ENCODE results near the gene NSUN7.
"Not testable (repeated sequence)": the region's sequence is repeated elsewhere in the genome, so short reads cannot be mapped to it uniquely, and the experiment has no call there.

The NSUN7 gene

DNA sequence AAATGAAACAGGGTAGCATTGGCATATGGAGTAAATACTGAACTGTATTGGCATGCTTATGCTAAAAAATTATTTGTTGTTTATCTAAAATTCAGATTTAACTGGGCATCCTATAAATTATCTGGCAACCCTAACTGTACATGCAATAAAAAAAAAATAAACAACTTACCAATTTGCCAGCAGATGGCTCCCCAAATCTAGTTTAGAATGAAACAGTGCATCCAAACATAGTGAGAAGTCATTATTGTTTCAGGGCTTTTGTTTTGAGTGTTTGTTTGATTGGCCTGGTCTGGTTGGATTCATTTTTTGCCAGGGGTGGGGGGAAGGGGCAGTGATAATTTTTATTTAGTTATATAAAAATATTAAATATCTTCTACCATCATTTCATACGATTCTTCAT is 12.8 kb upstream of the NSUN7 start:
- DNase-seq (ENCODE audit: low read depth in 2 of 2): no peak

DNA sequence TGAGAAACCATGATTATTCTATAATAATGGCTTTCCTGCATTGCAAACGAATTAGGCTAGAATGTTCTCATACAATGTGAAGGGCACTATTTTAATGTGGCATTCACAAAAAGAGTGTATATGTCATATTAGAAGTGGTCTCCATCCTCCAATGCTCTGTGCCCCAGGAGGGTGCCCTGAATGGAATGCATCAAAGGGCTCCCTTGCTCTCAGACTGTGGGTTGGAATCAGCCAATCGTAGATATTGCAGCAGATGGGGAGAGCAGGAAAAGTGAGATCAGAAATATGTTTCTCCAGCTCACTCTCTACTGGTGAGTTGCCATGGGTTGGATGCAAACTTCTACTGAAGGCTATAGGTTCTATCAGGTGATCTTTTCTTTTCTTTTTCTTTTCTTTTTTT is 11.9 kb upstream of the NSUN7 start:
- no peak for DNase-seq (ENCODE audit: low read depth in 2 of 2)

DNA sequence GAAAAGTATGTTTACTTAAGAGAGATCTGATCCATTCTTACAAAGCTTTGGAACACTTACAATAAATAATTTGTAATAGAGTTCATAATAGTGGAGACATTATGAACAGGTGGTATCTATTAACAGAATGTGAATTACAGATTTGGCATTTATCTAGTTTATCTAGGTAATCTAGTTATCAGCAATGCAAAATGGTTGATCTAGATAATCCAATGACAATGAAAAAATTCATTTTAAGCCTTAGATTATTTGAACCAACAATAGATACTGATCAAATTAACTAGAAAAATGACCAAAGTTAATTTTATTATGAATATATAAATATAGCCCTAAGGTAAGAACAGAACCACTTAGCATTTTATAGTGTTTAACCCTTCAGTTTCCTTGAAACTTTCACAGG is 10.4 kb upstream of the NSUN7 start:
- no peak for DNase-seq (ENCODE audit: low read depth in 2 of 2)

DNA sequence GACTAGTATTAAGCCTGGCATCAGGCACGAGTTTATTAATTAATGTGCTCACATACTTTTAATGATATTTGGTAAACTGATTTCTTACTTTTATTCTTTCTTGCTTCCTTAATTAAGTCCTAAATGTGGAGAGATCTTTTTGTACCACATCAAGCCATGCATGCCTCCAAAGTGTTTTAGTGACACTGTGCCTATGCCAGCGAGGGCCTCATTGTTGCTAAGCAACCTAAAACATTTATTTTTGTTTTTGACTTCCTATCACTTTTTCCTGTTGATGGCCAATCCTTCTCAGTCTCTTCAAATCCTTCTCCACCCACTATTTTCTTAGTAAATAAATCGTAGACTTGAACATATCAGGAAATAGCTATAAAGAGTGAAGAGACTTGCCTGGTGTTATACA is 5.5 kb upstream of the NSUN7 start:
- DNase-seq (ENCODE audit: low read depth in 2 of 2): no peak

DNA sequence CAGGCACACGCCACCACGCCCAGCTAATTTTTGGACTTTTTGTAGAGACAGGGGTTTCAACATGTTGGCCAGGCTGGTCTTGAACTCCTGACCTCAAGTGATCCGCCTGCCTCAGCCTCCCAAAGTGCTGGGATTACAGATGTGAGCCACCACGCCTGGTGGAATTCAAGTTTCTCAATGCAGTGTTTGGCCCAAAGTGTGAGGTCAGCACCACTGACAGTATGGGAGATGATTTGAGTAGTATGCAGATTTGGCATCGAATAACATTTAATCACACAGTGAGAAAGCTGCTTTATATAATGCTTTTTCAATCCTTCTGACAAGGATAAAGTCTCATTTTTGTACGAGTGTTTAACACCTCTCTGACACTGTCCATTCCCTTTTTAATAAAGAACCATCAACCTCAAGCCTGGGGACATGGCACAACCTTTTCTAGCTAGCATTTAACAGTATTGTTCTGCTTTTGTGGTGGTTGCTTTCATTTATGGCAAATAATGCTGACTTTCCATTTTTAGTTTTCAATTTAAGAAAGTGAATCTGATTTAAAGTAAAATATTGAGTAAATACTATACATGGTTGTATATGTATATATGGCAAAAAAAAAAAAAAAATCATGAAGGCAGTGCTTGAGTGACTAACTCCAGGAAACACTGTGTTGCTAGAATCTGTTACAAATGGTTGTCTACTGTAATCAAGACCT is 4.3 kb upstream of the NSUN7 start:
- no peak for DNase-seq (ENCODE audit: low read depth in 2 of 2)

DNA sequence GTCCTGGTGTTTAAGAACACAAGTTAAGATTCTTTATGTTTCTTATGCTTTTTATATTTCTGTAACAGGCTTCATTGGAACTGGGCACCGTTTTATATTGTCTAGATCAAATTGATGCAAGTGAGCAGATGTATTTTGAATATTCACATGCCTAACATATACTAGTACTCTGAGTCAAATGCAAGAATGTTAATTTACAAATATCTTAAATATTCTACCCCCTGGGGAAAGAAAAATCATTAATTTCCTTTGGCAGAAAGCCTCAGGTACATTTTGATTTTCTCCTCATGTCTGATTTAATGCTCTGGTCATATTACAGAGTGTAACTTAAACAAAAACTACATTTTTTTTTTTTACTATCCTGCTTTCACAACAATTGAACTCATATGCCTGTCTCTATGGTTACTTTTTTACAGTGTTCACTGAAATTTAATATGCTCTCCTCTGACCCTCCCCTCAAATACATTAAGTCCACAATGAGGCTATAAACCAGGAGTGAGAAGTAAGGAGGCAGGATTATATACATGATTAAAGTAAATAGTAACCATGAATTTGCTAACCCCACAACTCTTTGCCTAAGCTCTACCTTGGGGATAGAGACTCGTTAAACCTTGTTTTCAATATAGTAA is 2.4 kb upstream of the NSUN7 start:
- DNase-seq (ENCODE audit: low read depth in 2 of 2): peak; percentile 47 to 61

DNA sequence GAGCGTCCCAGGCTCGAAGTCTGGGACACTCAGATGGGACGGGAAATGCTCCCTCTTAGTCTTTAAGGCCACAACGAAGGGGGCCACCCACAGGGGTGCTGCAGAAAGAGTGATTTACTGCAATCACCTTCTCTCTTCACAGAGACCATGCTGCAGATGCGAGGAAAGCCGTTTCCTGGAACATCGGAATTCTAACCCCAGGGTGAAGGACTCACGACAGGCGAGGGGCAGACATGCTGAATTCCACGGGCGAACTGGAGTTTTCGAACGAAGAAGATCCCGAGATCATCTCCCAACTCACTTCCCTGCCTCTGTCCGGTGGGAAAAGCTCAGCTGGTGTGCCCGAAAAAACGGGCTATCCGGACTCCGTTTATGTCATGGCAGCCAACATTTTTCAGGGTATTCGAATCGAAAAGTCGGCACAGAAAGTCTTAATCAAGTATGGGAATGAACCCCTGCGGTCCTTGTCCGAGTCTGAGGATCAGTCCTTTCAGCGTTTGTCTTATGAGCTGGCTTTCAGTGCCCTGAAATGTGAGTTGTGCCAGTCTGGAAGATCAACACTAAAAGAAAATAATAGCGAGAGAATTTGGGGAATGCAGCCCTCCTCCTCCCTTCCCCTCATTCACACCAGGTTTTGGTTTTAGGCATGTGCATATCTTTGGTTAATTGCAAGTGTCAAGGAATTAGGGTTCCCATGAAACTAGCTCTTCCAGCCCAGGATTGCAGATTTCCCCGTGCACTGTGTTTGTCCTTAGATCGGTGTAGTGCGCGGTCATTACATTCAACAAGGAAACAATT is 905 bp downstream of the NSUN7 start:
- DNase-seq (ENCODE audit: low read depth in 2 of 2): no peak

DNA sequence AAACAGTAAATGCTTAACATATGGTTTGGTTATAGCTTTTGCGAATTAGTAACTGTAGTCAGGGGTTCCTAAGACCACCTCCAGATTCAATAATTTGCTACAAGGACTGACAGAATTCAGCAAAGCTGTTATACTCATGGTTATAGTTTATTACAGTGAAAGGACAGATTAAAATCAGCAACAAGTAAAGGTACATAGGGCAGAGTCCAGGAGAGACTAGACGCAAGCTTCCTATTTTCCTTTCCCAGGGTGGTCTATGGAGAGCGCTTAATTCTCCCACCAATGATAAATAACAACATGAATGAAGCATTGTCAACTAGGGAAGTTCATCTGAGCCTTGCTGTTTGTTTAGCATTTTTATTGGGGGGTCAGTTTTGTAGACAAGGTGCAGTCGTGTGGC is 5.9 kb downstream of the NSUN7 start:
- no peak for DNase-seq (ENCODE audit: low read depth in 2 of 2)

DNA sequence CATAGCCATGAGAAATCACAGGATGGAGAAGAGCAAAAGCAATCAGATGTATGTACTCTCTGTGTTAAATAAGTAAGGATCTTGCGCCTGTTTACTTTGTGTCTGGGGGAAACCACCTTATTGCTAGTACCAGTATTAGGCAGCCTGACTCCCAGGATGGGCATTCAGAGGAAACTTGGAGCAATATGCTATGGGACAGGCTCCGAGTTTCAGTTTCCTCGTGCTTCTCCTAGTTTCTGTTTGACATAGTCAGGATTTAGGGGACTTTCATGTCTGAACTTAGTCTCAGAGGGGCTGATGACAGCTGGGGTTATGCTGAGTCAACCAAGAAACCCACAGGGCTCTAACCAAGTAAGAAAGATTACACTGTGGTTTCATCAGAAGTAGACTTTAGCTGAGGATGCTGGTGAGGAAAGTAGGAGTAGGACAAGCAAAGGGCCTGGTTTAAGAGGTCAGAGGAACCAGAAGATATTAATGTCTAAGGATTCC is 13.5 kb downstream of the NSUN7 start:
- peak; percentile 74 to 78 for DNase-seq (ENCODE audit: low read depth in 2 of 2)

DNA sequence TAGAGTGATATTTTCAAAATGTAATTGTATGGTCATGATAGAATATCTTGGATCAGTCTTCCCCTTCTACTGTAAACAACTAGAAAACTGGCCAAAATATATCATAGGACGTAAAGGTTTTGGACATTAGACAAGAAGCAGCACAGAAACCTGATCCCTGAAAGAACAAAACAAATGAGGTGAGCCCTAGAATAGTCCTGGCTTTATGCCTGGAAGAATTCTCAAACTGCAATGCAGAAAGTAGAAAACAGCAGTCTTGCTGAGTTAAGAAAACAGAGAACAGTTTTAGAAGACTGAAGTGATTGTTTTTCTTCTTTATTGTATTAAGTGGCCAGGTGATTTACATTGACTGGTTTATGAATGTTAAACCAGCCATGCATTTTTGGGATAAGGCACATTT is 19.5 kb downstream of the NSUN7 start:
- no peak for DNase-seq (ENCODE audit: low read depth in 2 of 2)

DNA sequence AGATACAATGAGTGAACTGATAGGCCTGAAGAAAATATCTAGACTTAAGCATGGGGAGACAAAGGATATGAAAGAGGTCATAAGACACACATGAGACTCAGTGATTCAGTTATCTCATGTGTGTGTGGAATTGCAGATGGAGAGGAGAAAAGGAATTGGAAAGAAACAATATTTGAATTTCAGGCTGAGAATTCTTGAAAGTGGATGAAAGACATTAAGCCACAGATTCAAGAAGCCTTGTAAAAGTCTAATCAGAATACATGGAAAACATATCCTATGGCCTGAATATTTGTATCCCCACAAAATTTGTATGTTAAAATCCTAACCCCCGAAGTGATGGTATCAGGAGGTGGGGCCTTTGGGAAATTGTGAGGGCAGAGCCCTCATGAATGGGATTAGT is 28.3 kb downstream of the NSUN7 start:
- DNase-seq (ENCODE audit: low read depth in 2 of 2): no peak

DNA sequence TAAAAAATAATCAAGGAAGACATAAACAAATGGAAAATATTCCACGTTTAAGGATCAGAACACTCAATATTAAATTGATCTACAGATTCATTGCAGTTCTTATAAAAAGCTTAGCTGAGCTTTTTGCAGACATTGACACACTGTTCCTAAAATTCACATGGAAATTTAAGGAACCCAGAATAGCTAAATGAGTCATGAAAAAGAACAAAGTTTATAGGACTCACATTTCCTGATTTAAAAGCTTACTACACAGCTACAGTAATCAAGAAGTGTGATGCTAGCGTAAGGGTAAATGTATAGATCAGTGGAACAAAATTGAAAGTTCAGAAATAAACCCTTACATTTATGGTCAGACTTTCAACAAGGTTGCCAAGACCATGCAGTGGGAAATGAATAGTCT is 33.1 kb downstream of the NSUN7 start:
- DNase-seq (ENCODE audit: low read depth in 2 of 2): no peak

DNA sequence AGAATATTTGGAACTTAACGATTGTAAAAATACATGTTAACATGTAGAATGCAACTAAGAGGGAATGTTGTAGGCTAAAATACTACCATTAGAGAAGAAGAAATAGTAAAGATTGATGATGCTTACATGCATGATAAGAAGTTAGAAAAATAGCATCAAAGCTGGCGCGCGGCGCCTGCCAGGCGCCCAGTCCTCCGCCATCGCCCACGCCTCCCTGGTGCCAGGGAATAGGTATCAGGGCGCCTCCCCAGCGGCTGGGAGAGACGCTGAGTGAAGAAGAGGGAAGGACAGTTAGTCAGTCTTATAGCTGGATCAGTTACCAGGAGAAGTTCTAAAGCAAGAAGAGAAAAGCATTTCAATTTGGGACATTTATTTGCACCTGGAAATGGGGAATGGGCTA is 36.0 kb downstream of the NSUN7 start:
- no peak for DNase-seq (ENCODE audit: low read depth in 2 of 2)

DNA sequence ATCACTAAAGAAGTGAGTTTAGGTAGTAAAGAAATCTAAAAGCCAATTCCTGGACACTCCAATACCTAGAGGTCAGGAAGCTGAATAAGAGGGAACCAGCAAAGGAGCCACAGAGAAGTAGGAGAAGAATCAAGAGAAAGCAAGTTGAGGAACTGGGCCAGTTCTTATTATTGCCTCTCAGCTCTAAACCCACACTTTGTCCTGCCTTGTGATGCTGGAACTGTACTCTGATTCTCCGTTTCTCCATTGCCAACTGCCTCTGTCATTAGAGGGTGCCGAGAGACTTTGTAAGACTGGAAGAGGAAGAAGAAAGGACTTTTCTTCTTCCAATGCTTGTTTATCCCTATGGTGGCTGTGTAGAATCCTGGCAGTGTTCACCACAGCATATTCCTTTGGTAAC is 38.6 kb downstream of the NSUN7 start:
- DNase-seq (ENCODE audit: low read depth in 2 of 2): no peak

DNA sequence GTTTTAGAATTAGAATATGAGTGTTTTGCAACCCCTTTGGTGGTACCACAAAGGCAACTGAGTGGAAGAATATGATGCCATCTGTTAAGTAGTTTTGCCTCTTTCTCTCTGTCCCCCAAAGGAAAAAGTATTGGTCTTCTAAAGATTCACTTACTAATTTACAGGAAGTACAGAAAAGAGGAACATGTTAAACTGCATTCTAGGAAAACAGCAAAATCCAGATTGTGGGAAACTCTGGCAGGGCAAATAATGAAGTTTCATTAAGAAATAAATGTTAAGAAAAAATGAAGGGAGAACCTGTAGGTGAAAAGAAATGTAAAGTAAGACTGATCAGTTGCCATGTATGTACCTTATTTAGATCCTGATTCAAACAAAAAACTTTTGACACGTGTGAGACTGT is 39.3 kb downstream of the NSUN7 start:
- no peak for DNase-seq (ENCODE audit: low read depth in 2 of 2)

DNA sequence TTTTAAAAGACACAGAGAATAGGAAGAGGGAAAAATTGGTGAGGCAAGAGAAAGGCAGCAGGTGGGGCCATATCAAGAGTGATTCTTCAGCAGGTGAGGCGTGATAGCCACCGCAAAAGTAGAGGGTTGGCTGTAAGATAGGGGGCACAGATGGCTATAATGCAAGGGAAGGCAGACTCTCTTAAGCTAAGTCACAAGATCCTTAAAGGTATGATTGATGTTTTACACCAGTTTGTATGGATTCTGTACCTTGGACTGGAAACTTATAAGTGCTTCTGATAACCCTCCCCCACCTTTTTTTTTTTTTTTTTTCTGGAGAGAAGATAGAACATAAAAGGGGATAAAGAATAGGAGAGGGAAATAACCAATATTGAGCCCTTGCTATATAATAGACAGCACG is 40.0 kb downstream of the NSUN7 start:
- DNase-seq (ENCODE audit: low read depth in 2 of 2): no peak

DNA sequence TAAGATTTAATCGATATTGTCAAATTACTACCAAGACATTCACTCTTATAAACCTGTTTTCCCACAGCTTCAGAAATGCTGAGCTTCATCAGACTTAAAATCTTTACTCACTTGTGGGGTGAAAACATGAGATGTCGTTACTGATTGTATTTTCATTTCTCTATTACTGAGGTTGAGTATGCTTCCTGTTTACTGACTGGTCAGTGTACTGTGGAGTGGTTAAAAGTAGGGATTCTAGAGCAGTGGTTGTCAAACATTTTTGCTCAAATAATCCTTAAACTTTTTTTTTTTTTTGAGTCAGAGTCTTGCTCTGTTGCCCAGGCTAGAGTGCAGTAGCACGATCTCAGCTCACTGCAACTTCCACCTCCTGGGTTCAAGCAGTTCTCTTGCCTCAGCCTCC is 50.3 kb downstream of the NSUN7 start:
- no peak for DNase-seq (ENCODE audit: low read depth in 2 of 2)

DNA sequence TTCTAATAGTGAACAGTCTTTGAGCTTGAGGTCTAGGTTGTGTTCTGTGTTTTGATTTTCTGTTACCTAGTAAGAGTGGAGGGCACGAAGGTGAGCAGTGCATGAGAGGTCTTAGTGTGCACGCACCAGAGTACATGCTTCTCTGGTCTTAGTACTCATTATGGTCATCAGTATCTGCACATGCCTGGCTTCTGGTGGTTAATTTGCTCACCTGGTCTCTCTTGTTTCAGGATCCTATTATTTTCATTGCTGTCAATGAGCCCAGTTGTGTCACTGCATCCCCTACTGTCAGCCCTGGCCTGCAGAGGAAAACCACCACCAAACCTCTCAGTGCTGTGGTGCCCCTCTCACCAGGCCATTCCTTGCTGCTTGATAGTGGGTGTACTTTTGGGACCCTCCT is 54.8 kb downstream of the NSUN7 start:
- no peak for DNase-seq (ENCODE audit: low read depth in 2 of 2)

DNA sequence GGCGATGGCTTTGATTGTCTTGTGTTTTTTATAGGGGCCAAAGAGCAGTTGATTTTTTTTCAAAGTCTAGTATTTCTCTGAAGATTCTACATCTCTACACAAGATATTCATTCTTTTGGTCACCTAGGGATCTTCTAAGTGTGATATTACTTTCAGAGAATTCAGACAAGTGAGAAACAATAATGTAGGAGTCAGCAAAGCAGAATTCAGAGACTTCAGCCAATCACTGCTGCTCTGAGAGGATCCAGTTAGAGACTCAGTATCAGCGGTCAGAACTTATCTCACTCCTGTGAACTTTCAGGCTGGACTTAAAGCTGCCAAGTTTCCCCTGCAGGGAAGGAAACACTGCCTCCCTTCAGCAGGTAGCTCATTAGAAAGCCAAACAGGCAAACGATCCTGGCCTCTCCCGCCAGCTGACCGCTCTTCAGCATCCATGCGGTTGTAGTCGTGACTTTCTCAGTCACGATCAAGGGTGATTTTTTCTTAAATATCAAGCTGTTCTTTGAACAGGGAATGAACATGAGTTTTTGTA is 59.2 kb downstream of the NSUN7 start:
- DNase-seq (ENCODE audit: low read depth in 2 of 2): no peak

DNA sequence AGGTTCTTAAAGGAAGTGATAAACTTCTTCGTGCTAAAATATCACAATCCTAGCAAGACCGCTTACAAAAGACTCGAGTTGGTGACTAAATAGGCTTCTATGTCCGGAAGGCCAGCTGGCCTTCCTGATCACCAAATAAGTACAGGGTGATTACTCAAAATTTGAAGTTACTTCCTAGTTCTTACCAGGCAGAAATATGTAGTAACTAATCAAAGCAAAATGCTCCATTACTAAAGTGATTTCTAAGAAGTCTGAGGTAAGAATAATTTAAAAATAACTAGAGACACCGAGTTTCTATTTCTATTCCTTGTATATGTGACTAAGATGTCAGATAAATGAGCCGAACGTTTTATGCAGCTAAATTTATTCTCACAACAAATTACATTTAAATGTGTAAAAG is 62.2 kb downstream of the NSUN7 start:
- DNase-seq (ENCODE audit: low read depth in 2 of 2): no peak

DNA sequence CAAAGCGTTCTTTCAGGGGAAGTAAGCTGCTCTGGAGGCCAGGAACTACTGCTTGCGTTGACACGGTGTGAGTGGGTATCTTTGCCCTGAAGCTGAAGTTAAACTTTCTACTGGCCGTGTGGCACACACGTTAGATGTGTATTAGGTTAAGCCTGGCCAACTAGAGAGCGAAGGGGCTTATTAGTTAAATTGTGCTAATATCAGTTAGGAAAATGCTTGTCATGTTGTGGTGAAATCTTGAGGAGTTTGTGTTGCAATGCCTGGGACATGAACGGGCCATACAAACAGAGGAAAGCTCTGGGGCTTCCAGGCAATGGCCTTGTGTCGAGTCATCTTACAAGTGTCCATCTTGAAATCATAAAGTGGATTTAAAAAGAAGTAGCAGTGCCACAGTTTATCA is 62.6 kb downstream of the NSUN7 start:
- no peak for DNase-seq (ENCODE audit: low read depth in 2 of 2)

DNA sequence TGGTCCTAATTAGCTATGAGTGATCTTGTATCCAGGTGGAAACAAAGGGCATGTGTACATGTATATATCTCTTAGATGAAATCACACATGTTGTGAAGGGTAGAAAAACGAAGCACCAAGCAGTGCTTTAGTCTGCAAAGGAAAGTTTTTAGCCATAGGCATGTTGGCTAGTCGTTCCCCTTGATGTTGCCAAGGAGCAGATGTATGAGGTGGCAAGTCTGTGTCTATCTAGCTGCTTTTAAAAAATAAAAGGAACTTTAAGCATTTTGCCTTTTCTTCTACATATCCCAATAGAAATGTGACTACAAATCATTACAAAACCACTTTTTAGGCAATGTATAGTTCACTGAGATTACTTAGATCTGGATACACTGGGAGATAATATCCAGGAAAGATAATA is 63.1 kb downstream of the NSUN7 start:
- no peak for DNase-seq (ENCODE audit: low read depth in 2 of 2)

DNA sequence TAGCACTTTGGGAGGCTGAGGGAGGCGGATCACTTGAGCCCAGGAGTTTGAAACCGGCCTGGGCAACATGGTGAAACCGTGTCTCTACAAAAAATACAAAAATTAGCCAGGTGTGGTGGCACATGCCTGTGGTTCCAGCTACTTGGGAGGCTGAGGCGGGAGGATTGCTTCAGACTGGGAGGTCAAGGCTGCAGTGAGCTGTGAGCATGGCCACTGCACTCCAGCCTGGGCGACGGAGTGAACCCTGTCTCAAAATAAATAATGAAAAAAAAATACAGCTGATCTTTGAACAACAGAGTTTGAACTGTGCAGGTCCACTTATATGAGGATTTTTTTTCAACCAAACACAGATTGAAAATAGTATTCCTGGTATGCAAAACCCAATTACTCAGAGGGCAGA is 67.4 kb downstream of the NSUN7 start:
- not testable (repeated sequence) for DNase-seq (ENCODE audit: low read depth in 2 of 2)

Data from fibroblast of skin of left quadriceps (primary cell).